NOMO-1 (cell line): ENCODE results near the gene SLIT1.

ENCODE experiments used
- DNase-seq, 2 experiments: peaks; one replicate each; lab custom pipeline; 2025; ENCODE audit not compliant: unreplicated experiment in 2 of 2; lab: John Stamatoyannopoulos, UW

The SLIT1 gene

GRCh38 chr10:97204826-97205679 is 19.3 kb upstream of the SLIT1 start:
- DNase-seq = no peak

DNA sequence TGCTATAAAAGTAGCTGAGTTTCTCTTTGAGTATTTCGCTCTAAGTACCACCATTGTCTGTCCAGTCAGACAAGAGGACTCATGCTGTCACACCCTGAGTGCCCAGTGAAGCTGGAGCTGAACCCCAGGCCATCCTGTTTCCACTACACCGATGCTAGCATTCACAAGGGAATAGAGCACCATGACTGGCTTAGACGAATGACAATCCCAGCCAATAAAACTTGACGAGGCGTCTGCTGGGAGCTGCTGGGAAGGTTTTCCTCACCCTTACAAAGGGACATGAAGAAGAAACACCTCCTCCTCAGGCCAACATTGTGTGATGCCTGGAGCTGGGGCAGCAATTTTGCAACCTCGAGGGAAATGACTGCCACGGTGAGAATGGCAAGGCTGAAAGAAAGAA is 17.5 kb upstream of the SLIT1 start:
- no peak for DNase-seq

DNA sequence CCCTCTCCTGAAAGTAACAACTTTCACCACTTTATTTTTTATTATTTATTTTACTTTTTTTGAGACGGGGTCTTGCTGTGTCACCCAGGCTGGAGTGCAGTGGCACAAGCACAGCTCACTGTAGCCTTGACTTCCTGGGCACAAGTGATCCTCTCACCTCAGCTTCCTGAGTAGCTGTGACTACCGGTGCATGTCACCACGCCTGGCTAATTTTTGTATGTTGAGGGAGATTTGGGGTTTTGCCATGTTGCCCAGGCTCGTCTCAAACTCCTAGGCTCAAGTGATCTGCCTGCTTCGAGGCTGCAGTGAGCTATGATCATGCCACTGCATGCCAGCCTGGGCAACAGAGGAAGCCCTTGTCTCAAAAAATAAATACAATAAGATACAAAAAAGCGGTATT is 14.9 kb upstream of the SLIT1 start:
- DNase-seq = no peak

DNA sequence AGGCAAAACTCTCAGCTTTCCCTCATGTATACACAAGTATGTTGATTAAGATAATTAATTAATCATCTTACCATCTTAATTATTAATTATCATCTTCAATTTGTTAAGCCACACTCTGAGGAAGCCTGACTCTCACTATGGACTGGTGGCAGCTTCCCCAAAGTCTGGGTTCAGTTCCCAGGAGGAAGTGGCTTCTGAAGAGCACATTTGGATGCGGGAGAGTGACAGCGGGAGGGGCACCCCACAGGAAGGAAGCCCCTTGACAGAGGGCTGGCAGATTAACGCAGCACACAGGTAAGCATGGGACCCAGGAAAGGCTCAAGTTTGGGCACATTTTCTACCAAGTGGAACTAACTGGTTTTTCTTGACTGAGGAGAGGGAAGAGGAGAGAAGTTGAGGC is 13.4 kb upstream of the SLIT1 start:
- DNase-seq = peak in 1 of 2 experiments; percentile 25

GRCh38 chr10:97197030-97197500 is 11.3 kb upstream of the SLIT1 start:
- DNase-seq = no peak

- DNase-seq = peak; percentile 56 to 76
These were observed 10.7 kb upstream of the SLIT1 start for GRCh38 chr10:97196223-97197029.

DNA sequence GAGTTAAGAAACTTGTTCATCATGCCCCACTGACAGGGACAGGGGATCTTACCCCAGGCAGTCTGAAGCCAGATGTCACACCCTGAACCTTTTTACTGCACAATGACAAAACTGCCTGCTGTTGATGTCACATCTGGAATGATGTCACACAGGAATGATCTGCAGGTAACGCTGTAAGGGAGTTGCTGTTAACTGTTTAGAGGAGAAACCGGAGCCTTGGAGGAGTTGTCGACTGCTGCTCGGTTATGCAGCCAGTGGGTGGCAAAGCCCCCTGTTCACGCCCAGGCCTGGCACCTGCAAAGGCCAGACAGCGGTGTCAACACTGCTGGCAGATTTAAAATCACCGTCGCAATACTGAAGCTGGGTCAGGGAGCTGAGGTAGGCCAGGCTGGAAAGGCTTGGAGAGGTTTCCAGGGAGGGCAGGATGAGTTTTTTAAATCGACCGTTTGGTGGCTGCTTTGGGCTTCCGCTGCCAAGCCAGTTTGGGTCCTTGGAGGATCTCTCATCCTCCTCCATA is 10.0 kb upstream of the SLIT1 start:
- DNase-seq = no peak

- DNase-seq = no peak
These were observed 7.2 kb upstream of the SLIT1 start for GRCh38 chr10:97192952-97193435.

DNA sequence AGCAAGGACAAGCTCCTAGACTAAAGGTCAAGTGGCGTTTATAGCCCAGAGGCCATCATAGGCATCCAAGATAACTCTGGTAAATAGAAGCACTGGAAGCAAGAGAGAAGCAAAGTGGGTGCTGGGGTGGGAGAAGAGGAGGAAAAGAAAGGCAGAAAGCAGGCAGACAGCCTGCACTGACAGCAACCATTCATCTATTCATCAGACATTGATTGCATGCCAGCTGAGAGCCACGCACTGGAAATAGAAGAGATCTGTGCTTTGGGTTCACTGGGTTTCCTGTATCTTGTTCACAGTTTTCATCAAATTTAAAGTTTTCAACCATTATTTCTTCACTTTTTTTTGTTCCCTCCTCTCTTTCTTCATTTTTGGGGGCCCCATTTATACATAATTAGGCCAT is 4.7 kb upstream of the SLIT1 start:
- no peak for DNase-seq

GRCh38 chr10:97188261-97188711 is 2.5 kb upstream of the SLIT1 start:
- DNase-seq = no peak

DNA sequence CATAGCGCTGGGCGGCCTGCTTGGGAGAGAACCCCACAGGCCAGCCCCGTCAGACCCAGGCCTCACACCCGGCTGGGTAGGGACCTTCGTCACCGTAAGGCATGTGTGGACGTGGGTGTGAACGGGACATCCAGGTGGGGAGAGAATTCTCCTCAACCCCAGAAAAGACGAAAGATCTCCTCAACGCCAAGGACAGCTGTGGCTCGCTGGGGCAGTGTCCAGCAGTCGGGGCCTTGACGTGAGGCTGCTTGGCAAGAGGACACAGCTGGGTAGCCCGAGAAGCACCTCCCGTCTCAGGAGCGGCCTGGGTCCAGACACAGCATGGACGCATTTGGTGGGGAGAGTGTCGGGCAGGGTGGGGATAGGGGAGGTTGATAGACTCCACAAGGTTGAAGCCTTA is 1.2 kb upstream of the SLIT1 start:
- no peak for DNase-seq

DNA sequence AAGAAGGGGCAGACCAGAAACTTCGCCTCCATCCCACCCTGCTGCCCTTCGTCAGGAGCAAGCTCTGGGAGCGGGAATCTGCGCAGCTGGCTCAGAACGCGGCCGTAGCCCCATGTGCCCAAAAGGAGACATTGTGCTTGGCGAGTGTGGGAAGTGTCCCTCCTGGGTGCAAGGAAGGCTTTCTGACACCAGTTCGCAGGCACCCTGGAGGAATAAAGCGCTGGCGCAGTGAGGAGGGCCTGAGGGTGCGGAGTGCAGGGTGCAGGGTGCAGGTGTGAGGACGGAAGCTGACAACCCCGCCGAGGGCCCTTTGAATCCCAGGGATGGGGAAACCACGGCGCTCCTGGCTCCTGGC is 811 bp downstream of the SLIT1 start:
- no peak for DNase-seq

DNA sequence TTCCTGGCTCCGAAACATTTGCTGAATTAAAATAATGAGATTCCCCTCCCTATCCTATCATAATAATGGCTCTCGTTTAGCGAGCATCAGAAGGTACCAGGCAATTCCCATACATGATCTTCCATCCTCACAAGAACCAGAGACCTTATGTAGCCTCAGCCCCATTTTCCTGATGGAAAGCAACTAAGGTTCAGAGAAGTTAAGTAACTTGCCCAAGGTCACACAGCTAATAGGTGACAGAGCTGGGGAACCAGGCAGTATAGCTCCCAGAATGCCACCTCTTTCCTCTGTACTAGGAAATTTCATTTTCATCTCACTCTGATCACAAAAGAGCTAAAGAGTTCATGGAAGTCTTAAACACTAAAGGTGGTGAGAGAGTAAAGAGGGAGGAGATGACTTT is 2.4 kb downstream of the SLIT1 start:
- DNase-seq = no peak

- DNase-seq = no peak
These were observed 3.3 kb downstream of the SLIT1 start for GRCh38 chr10:97182288-97182990.

GRCh38 chr10:97180986-97181385 is 4.8 kb downstream of the SLIT1 start:
- DNase-seq = no peak

DNA sequence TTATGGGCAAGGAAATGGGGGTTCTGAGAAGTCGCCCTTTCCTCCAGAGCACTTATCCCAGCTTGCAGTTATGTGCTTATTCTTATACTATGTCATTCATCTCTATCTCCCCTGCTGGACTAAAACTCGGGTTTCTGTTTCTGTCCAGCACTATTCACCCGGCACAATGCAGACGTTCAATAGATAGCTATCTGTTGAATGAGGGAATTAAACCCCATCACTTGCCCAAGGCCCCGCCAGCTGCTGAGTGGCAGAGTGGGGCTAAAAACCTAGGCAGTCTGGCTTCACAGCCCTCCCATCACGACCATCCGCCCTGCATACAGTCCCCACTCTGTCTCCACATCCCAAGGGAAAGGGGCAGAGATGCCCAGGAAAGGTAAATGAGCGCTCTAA is 5.4 kb downstream of the SLIT1 start:
- DNase-seq = no peak

DNA sequence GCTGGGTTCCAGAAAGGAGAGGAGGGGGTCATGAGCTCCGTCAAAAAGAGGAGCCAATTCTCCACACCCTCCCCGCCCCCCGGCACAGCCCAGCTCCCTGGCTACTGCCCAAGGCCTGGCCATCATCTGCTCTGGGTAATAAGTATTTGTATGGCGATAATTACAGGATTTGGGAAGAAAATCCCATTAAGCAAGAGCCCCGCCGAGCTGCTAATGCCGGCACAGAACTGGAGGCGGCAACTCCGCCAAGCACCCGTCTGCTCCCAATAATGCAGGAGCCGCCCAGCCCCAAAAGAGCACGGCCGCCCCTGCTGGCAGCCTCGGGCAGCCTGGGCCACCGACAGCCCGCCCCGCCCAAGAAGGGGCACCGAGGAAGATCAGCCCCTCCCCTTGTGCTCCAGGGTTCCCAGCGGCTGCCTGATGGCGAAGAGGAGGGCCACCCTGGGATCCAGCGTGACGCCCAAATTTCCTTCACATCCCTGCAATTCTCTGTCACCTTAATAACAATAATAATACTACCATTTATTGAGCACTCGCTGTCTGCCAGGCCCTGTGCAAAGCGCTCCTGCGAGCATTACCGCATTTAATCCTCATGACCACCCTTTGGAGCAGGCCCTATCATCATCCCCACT is 5.9 kb downstream of the SLIT1 start:
- DNase-seq = no peak

- DNase-seq = no peak
These were observed 6.4 kb downstream of the SLIT1 start for GRCh38 chr10:97179311-97179710.

DNA sequence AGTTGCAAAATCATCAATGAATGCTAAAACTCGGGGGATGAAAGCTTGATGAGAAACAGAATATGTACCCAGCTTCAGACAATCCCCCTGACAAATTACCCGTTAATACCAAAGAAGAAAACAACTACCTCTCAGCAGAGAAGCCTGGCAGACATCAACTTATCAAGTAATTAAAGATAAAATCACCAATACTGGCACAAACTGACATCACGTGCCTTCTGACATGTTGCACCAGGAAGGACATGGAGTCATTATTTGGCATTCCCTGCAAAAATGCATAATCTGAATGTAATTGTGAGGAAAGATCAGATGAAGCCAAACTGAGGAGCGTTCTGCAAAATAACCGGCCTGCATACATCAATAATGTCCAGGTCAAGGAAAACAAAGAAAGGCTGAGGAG is 7.7 kb downstream of the SLIT1 start:
- DNase-seq = no peak

GRCh38 chr10:97176226-97176625 is 9.5 kb downstream of the SLIT1 start:
- DNase-seq = no peak
